Activated naive CD8-positive, alpha-beta T cell treated with anti-CD3 and anti-CD28 coated beads, Interleukin-2, amount 50 U/mL, for 16 hours (primary cell): ENCODE data around the gene SERTAD1.
A peak's percentile ranks its signal among the peaks of the same experiment; 100 is the strongest.

Experiments
- DNase-seq: peaks from one replicate; pipeline ENCODE4 v3.0.0-alpha.2; 2020; ENCODE audit warnings: low read depth, low spot score

The SERTAD1 gene

DNA sequence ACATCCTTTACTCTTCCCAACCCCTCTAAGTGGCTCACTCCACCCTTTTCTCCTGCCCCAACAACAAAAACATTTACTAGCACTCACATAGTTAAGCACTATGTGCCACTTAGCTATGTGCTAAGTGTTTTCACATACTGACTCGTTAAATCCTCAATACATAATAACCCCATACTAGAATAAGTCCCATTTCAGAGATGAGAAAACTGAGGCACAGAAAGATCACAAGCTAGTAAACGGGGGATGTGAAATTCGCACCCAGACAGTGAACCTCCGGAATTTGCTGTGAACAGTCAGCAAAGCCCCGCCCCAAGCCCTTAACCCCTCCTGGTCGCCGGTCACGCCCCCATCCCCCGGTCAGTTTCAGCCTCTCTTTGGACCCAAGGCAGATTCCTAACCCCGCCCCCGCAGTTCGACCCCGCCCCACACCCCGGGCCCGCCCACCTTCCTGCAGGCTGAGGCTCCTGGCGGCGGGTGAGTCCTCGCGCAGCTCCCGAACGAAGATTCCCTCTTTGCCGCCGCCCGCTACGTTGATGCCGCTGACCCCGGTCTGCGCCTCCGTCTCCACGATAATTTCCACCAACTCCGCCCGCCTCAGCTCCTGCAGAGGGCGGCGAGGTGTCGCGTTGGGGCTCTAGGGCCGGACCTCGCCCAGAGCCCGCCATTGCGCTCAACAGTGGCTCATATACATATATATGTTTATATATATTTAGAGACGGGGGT is 22.4 kb downstream of the SERTAD1 start:
- DNase-seq, result peak; percentile 46

DNA sequence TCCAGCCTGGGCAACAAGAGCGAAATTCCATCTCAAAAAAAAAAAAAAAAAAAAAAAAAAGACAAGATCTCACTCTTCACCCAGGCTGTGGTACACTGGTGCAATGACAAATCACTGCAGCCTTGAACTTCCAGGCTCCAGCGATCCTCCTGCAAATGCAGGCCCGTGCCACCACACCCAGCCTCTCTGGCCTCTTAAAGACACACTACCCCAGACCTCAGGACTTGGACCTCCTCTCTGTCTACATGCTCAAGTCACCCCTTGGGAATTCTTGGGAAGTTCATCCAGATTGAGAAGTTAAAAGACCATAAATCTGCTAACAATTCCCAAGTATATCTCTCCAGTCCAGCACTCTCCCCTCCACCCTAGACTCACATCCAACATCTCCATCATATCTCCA is 25.2 kb downstream of the SERTAD1 start:
- no peak for DNase-seq

- DNase-seq, result peak; percentile 50
These were observed 27.2 kb downstream of the SERTAD1 start for GRCh38 chr19:40398417-40399131.

DNA sequence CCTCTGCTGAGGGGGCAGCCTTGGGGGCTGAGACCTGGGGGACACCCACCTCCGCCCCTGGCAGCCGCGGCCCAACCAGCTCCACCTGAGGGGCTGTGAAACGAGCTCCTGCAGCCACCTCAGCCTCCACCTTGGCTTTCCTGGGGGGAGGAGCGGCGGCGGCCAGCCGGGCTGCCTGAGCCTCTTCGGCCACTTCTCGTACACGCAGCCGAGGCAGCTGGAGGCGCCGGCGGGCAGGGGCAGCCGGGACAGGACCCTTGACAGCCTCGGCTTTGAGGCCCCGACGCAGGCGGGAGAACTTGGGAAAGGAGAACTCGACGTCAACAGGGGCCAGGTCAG is 28.3 kb downstream of the SERTAD1 start:
- DNase-seq, result no peak

- DNase-seq, result no peak
These were observed 28.8 kb downstream of the SERTAD1 start for GRCh38 chr19:40396886-40397567.

GRCh38 chr19:40395956-40396355 is 29.8 kb downstream of the SERTAD1 start:
- DNase-seq, result no peak

- no peak for DNase-seq
These were observed 31.0 kb downstream of the SERTAD1 start for GRCh38 chr19:40394816-40395210.

- no peak for DNase-seq
These were observed 31.6 kb downstream of the SERTAD1 start for GRCh38 chr19:40393894-40394815.

DNA sequence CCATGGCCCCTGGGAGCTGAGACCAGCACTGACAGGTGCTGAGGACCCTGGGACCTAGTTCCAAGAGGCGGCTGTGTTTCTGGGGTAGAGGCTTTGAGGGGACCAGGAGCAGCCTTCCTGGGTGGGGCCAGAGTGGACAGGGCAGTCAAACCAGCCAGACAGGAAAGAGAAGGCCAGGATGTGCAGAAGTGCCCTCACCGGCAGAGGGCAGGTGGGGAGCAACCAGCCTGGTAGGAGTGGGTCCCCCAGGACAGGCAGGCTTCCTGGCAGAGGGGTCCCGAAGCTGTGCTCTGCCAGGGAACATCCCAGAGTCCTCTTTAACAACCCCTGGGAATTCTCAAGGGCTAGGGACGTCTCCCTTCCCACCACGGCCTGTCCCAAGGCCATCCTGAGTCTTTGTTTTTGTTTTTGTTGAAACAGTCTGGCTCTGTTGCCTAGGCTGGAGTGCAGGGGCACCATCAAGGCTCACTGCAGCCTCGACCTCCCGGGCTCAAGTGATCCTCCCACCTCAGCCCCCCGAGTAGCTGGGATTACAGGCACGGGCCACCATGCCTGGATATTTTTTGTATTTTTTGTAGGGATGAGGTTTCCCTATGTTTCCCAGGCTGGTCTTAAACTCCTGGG is 32.8 kb downstream of the SERTAD1 start:
- no peak for DNase-seq

DNA sequence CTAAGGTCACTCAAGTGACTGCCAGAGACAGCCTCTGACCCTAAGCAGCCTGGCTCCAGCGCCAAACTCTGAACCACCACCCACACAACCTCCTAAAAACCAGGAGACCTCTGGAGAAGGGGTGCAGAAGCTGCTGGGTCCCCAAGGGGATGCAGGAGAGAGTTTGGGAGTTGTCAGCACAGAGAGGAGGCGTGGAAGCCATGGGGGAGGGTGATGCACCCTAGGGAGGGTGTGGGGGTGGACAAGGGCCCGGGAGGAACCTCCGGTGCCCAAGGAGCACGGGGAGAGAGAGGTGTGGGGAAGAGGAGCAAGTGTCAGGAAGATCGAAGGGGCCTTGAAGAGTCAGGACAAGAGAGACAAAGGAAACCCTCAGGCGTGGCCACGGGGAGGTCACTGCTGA is 33.7 kb downstream of the SERTAD1 start:
- DNase-seq, result no peak

DNA sequence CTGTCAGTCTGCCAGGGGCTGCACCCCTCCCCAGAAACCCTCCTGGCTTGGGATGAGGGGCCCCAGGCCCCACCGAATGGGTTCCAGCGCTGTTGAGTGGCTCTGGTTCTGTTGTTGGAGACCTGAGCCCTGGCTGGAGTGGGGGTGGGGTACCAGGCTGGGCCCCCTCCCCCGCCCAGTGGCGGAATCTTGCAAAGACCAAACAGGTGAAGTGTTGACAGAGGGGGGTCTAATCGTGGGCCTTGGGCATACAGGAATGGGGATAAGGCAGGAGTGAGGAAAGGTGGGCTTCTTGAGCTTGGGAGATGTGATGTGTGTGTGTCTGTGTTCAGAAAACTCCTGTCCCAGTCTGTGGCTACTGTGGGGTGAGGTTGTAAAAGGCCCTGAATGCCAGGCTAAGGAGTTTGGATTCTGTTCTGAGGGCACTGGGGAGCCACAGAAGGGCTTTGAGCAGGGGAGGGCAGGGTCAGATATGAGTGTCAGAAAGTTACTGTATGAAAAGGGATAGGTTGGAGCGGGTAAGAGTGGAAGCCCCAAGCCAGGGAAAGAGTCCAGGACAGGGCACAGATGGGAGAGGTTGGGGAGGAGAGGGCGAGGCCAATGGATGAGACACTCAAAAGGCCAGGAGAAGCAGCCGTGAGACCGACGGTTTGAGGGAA is 35.6 kb downstream of the SERTAD1 start, which contains the start of gene HIPK4:
TSS of gene HIPK4 (minus strand) at position 98 of the 659 bp plus-strand sequence. CDS start 279 bp downstream, outside the sequence.
- DNase-seq, result no peak

- no peak for DNase-seq
These were observed 36.2 kb downstream of the SERTAD1 start for GRCh38 chr19:40389404-40390083.

GRCh38 chr19:40388481-40388880 is 37.3 kb downstream of the SERTAD1 start:
- DNase-seq, result no peak

- DNase-seq, result no peak
These were observed 38.6 kb downstream of the SERTAD1 start for GRCh38 chr19:40387155-40387554.

DNA sequence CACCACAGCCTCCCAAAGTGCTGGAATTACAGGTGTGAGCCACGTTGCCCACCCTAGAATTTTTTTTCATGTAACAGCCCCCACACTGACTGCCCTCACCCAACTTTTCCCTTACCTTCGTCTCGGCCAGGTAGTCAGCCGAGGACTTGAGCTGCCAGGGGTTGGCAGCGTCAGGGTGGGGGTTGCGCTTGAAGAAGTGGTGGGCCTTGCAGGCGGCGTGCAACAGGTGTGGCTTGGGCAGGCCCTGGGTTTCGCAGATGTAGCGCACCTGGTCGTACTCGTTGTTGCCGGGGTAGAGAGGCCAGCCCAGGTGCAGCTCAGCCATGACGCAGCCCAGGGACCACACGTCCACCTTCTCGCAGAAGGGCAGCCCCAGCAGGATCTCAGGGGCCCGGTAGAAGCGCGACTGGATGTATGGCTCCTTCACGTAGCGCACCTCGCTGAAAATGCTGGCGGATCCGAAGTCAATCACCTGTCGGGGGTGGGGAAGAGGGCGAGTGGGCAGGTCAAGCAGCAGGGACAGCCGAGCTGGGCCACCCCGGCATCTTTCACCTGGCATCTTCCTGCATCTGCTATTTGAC is 42.0 kb downstream of the SERTAD1 start:
- DNase-seq, result no peak

GRCh38 chr19:40381321-40381720 is 44.5 kb downstream of the SERTAD1 start:
- DNase-seq, result no peak

DNA sequence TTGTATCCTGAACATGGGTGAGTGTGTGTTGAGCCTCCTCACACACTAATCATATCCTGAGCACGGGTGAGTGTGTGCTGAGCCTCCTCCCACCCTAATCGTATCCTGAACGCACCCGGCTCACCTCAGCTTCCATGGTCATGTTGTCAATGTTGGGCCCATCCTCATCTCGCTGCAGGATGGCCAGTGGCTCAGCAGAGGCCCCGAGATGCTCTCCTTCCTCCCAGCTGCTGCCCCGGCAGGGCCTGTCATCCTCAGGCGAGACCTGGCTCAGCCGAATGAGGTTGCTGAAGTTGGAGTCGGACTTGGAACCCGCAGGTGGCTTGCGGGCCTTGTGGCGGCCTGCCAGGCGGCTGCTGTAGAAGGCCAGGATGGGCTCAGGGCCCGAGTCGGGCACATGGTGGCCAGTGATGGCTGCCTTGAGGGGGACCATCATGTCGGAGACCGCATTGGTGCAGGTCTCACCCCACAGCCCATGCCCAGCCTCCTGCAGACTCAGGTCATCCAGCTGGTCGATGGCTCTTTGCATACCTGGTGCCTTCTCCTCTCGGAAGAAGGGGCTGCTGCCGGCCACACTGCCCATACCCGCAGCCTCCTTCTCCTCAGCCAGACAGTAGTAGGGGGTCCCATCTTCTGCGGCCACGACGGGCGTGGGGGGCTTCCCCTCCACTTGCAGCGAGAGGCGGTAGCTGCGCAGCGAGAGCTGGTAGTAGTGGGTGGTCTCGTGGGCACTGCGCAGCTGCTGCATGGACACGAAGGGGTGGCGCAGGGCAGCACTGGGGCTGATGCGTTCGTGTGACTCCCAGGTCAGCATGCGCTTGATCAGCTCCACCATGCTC is 45.4 kb downstream of the SERTAD1 start:
- no peak for DNase-seq

GRCh38 chr19:40379446-40380198 is 46.2 kb downstream of the SERTAD1 start:
- DNase-seq, result no peak
